Mesenchymal stem cell (in vitro differentiated cells and primary cell): ENCODE data around the gene PHB1.

Experiments
- DNase-seq: peaks from one replicate; pipeline ENCODE4 v3.0.0-alpha.2; 2013
- H2AFZ ChIP-seq: one replicate; pipeline ENCODE4 v1.6.1; 2013; ENCODE audit warnings: low read depth, mild to moderate bottlenecking, control low read depth, inconsistent platforms, low read length, moderate library complexity
- H2AK5ac ChIP-seq: 2 replicates; pipeline ENCODE4 v1.6.1; 2013; ENCODE audit warnings: low read length, moderate library complexity, mild to moderate bottlenecking, inconsistent platforms; ENCODE audit not compliant: severe bottlenecking
- H2BK120ac ChIP-seq: one replicate; pipeline ENCODE4 v1.6.1; 2013; ENCODE audit warnings: low read depth, mild to moderate bottlenecking, inconsistent platforms, low read length, moderate library complexity
- H2BK12ac ChIP-seq, 2 experiments: one replicate each; pipeline ENCODE4 v1.6.1; 2013; ENCODE audit warnings: inconsistent platforms in 2 of 2, low read length in 2 of 2, mild to moderate bottlenecking in 2 of 2, moderate library complexity in 2 of 2, control low read depth in 1 of 2
- H2BK15ac ChIP-seq: one replicate; pipeline ENCODE4 v1.6.1; 2013; ENCODE audit warnings: mild to moderate bottlenecking, low read depth, inconsistent platforms; ENCODE audit not compliant: poor library complexity, severe bottlenecking
- H2BK5ac ChIP-seq: 2 replicates; pipeline ENCODE4 v1.6.1; 2013; ENCODE audit warnings: low read depth, mild to moderate bottlenecking, low read length, control low read depth, inconsistent platforms; ENCODE audit not compliant: poor library complexity, severe bottlenecking
- H3K14ac ChIP-seq, 2 experiments: one replicate each; pipeline ENCODE4 v1.6.1; 2013; ENCODE audit warnings: inconsistent platforms in 2 of 2, low read length in 2 of 2, control low read depth in 1 of 2, mild to moderate bottlenecking in 1 of 2, moderate library complexity in 1 of 2
- H3K18ac ChIP-seq, 2 experiments: one replicate each; pipeline ENCODE4 v1.6.1; 2013; ENCODE audit warnings: inconsistent platforms in 2 of 2, low read length in 2 of 2, control low read depth in 1 of 2, low read depth in 1 of 2, mild to moderate bottlenecking in 1 of 2
- H3K23ac ChIP-seq, 2 experiments: one replicate each; pipeline ENCODE4 v1.6.1; 2013; ENCODE audit warnings: inconsistent platforms in 2 of 2, low read length in 2 of 2, mild to moderate bottlenecking in 2 of 2, moderate library complexity in 2 of 2, control low read depth in 1 of 2
- H3K27ac ChIP-seq: 2 replicates; pipeline ENCODE4 v1.5.1; 2013; ENCODE audit warnings: mild to moderate bottlenecking, moderate library complexity, low read length, control low read depth, inconsistent platforms; ENCODE audit not compliant: poor library complexity, severe bottlenecking
- H3K27me3 ChIP-seq, 2 experiments: 2 replicates each; pipeline versions ENCODE4 v1.6.1 to v1.7.0; 2013; ENCODE audit warnings: low read length in 2 of 2, mild to moderate bottlenecking in 2 of 2, moderate library complexity in 2 of 2, control low read depth in 1 of 2, inconsistent platforms in 1 of 2; ENCODE audit not compliant: control insufficient read depth in 1 of 2, insufficient read depth in 1 of 2
- H3K36me3 ChIP-seq, 2 experiments: 2 replicates each; pipeline versions ENCODE4 v1.6.1 to v1.7.0; 2013; ENCODE audit warnings: low read length in 2 of 2, control low read depth in 1 of 2, inconsistent platforms in 1 of 2, low read depth in 1 of 2, mild to moderate bottlenecking in 1 of 2; ENCODE audit not compliant: insufficient read depth in 2 of 2, control insufficient read depth in 1 of 2
- H3K4ac ChIP-seq, 2 experiments: one replicate each; pipeline ENCODE4 v1.6.1; 2013; ENCODE audit warnings: inconsistent platforms in 2 of 2, low read length in 2 of 2, mild to moderate bottlenecking in 2 of 2, moderate library complexity in 2 of 2, control low read depth in 1 of 2, low read depth in 1 of 2
- H3K4me1 ChIP-seq: 2 replicates; pipeline ENCODE4 v1.6.1; 2013; ENCODE audit warnings: low read depth, low read length, control low read depth; ENCODE audit not compliant: control insufficient read depth, insufficient read depth
- H3K4me2 ChIP-seq: 2 replicates; pipeline ENCODE4 v1.6.1; 2013; ENCODE audit warnings: low read length, mild to moderate bottlenecking, inconsistent platforms; ENCODE audit not compliant: poor library complexity, severe bottlenecking
- H3K4me3 ChIP-seq, 2 experiments: 2 replicates each; pipeline versions ENCODE4 v1.5.1 to v1.7.0; 2013; ENCODE audit warnings: low read length in 2 of 2, mild to moderate bottlenecking in 2 of 2, control low read depth in 1 of 2, low read depth in 1 of 2; ENCODE audit not compliant: insufficient read depth in 1 of 2
- H3K79me1 ChIP-seq: replicated peaks from 2 replicates; pipeline ENCODE4 v1.6.1; 2013; ENCODE audit warnings: mild to moderate bottlenecking, control low read depth, low read length, inconsistent platforms; ENCODE audit not compliant: poor library complexity, severe bottlenecking
- H3K9ac ChIP-seq: 2 replicates; pipeline ENCODE4 v1.7.0; 2013; ENCODE audit warnings: mild to moderate bottlenecking, low read length, moderate library complexity
- H3K9me3 ChIP-seq: 2 replicates; pipeline ENCODE4 v1.7.0; 2013; ENCODE audit warnings: mild to moderate bottlenecking, low read length; ENCODE audit not compliant: control insufficient read depth
- H4K8ac ChIP-seq: one replicate; pipeline ENCODE4 v1.6.1; 2013; ENCODE audit warnings: inconsistent platforms, mild to moderate bottlenecking, low read length, moderate library complexity
- H4K91ac ChIP-seq: one replicate; pipeline ENCODE4 v1.6.1; 2013; ENCODE audit warnings: mild to moderate bottlenecking, low read length, inconsistent platforms
- WGBS: methylation state at CpG from one replicate; pipeline ENCODE4 v1.1.7; 2013; ENCODE audit warnings: mixed read lengths; 5-methylcytosine and 5-hydroxymethylcytosine counted together

The PHB1 gene

GRCh38 chr17:49455272-49455861 lies 40.7 kb upstream of the PHB1 start:
- no peak overlapping the region for H3K27ac ChIP-seq
- H3K79me1 ChIP-seq: no peaks in the 10 kb centered on the region
- no peak overlapping the region for H3K18ac ChIP-seq
- no peak overlapping the region for H4K8ac ChIP-seq
- H3K4me3 ChIP-seq: no peak overlapping the region
- no peaks in the 10 kb centered on the region for H3K36me3 ChIP-seq
- H3K9me3 ChIP-seq: no peaks in the 10 kb centered on the region
- H2BK15ac ChIP-seq: peak overlapping the region; percentile 87
- H2BK12ac ChIP-seq: no peak overlapping the region
- no peak overlapping the region for H3K23ac ChIP-seq
- no peak overlapping the region for H3K4me2 ChIP-seq
- H3K14ac ChIP-seq: no peak overlapping the region
- no peak for DNase-seq
- H3K9ac ChIP-seq: no peak overlapping the region
- H3K4me1 ChIP-seq: peaks cover 2% of the 10 kb centered on the region
- H2BK5ac ChIP-seq: no peak overlapping the region
- H2AFZ ChIP-seq: no peak overlapping the region
- WGBS: 28% methylated on average over 3 of the region's 9 CpGs
- no peak overlapping the region for H2BK120ac ChIP-seq
- H3K4ac ChIP-seq: no peak overlapping the region
- no peak overlapping the region for H2AK5ac ChIP-seq
- peaks cover 30 to 76% of the 10 kb centered on the region in 2 experiments for H3K27me3 ChIP-seq
- H4K91ac ChIP-seq: no peak overlapping the region

- peaks cover 17 to 66% of the 10 kb centered on the region in 2 experiments for H3K27me3 ChIP-seq
- H3K4me3 ChIP-seq: no peak overlapping the region
- H3K9me3 ChIP-seq: no peaks in the 10 kb centered on the region
- no peak overlapping the region for H2BK120ac ChIP-seq
- no peak overlapping the region for H3K18ac ChIP-seq
- H3K36me3 ChIP-seq: no peaks in the 10 kb centered on the region
- no peak overlapping the region for H4K91ac ChIP-seq
- H2BK15ac ChIP-seq: no peak overlapping the region
- H3K27ac ChIP-seq: no peak overlapping the region
- H2AFZ ChIP-seq: no peak overlapping the region
- H2AK5ac ChIP-seq: no peak overlapping the region
- peak overlapping the region in 1 of 2 experiments; percentile 10 for H2BK12ac ChIP-seq
- H3K23ac ChIP-seq: no peak overlapping the region
- peaks cover 2% of the 10 kb centered on the region for H3K4me1 ChIP-seq
- WGBS: 68% methylated on average over 5 of the region's 5 CpGs
- no peak overlapping the region for H3K14ac ChIP-seq
- H4K8ac ChIP-seq: no peak overlapping the region
- no peak overlapping the region for H3K9ac ChIP-seq
- no peak overlapping the region for H3K4me2 ChIP-seq
- H3K79me1 ChIP-seq: no peaks in the 10 kb centered on the region
- no peak overlapping the region for H3K4ac ChIP-seq
- no peak overlapping the region for H2BK5ac ChIP-seq
- DNase-seq: no peak
Measured at GRCh38 chr17:49454050-49454449, 39.4 kb upstream of the PHB1 start.

GRCh38 chr17:49452661-49453060 lies 38.0 kb upstream of the PHB1 start:
- Histone ChIP-seq H2BK15ac (no peak overlapping the region), H2BK120ac (no peak overlapping the region), H3K36me3 (no peaks in the 10 kb centered on the region), H2AK5ac (no peak overlapping the region), H3K9me3 (no peaks in the 10 kb centered on the region), H3K9ac (no peak overlapping the region), H3K14ac (no peak overlapping the region), H3K27me3 (peaks cover 5 to 64% of the 10 kb centered on the region in 2 experiments), H4K91ac (no peak overlapping the region), H3K4me1 (peaks cover 2% of the 10 kb centered on the region), H2AFZ (no peak overlapping the region), H3K18ac (no peak overlapping the region), H3K27ac (no peak overlapping the region), H3K4me2 (no peak overlapping the region), H3K23ac (no peak overlapping the region), H3K79me1 (no peaks in the 10 kb centered on the region), H3K4ac (no peak overlapping the region), H3K4me3 (no peak overlapping the region), H2BK12ac (peak overlapping the region in 1 of 2 experiments; percentile 29), H4K8ac (no peak overlapping the region), H2BK5ac (no peak overlapping the region)
- no peak for DNase-seq
- WGBS: 98% methylated on average over 5 of the region's 5 CpGs

GRCh38 chr17:49452201-49452600 lies 37.5 kb upstream of the PHB1 start:
- H2AFZ ChIP-seq: no peak overlapping the region
- H2BK120ac ChIP-seq: no peak overlapping the region
- WGBS: 89% methylated on average over 3 of the region's 5 CpGs
- H4K91ac ChIP-seq: peak overlapping the region; percentile 47
- H2BK5ac ChIP-seq: no peak overlapping the region
- no peak overlapping the region for H3K18ac ChIP-seq
- DNase-seq: no peak
- no peak overlapping the region for H2AK5ac ChIP-seq
- no peak overlapping the region for H3K4ac ChIP-seq
- H3K36me3 ChIP-seq: no peaks in the 10 kb centered on the region
- no peak overlapping the region for H3K27ac ChIP-seq
- H3K14ac ChIP-seq: no peak overlapping the region
- H3K4me1 ChIP-seq: peaks cover 2% of the 10 kb centered on the region
- H3K79me1 ChIP-seq: no peaks in the 10 kb centered on the region
- H3K27me3 ChIP-seq: peaks cover under 1 to 63% of the 10 kb centered on the region in 2 experiments
- peak overlapping the region in 1 of 2 experiments; percentile 75 for H2BK12ac ChIP-seq
- H3K4me2 ChIP-seq: no peak overlapping the region
- no peak overlapping the region for H3K4me3 ChIP-seq
- H3K23ac ChIP-seq: no peak overlapping the region
- H4K8ac ChIP-seq: no peak overlapping the region
- no peak overlapping the region for H2BK15ac ChIP-seq
- H3K9me3 ChIP-seq: no peaks in the 10 kb centered on the region
- H3K9ac ChIP-seq: no peak overlapping the region
